ENCODE data around the gene B4GALNT3. TPM values are rescaled to one million over a fixed set of nuclear protein-coding genes. Genes with fewer than 3 reads are reported as not detected.
A peak's percentile ranks its signal among the peaks of the same experiment; 100 is the strongest.

The B4GALNT3 gene
- total and polyA plus RNA-seq, 2 of the 13 experiments (the other 11 are each of a cell fraction or from before 2014, with no cell fraction given): 3.2 to 4.4 TPM

- TF ChIP-seq AFF4 (CRISPR knock-in tag; IDR thresholded peaks at IDR 0.05): no peak
- no peak for TF ChIP-seq GFI1 (CRISPR knock-in tag; IDR thresholded peaks at IDR 0.05; ENCODE audit: borderline replicate concordance)
- no peak; the same call in 1 of the 2 replicates for TF ChIP-seq ZNF766 (CRISPR knock-in tag; IDR thresholded peaks at IDR 0.05; ENCODE audit: borderline replicate concordance)
- TF ChIP-seq ZBTB40 (IDR thresholded peaks at IDR 0.05): no peak
- TF ChIP-seq ZBTB40 (CRISPR knock-in tag; IDR thresholded peaks at IDR 0.05): peak; percentile 82
- TF ChIP-seq ZBTB25 (CRISPR knock-in tag; IDR thresholded peaks at IDR 0.05): no peak; the same call in 1 of the 2 replicates
- TF ChIP-seq ZIK1 (CRISPR knock-in tag; IDR thresholded peaks at IDR 0.05; ENCODE audit: borderline replicate concordance, low read depth): peak; percentile 53; the same call in 1 of the 2 replicates
- peak; percentile 82 for TF ChIP-seq ZNF772 (CRISPR knock-in tag; IDR thresholded peaks at IDR 0.05)
- no peak for TF ChIP-seq EHMT2 (IDR thresholded peaks at IDR 0.05; ENCODE audit: borderline replicate concordance, low read depth, low read length)
- TF ChIP-seq ATAD3A (CRISPR knock-in tag; IDR thresholded peaks at IDR 0.05): no peak
- TF ChIP-seq SP5 (CRISPR knock-in tag; IDR thresholded peaks at IDR 0.05; ENCODE audit: borderline replicate concordance, low read depth): no peak
- TF ChIP-seq ZNF614 (CRISPR knock-in tag; IDR thresholded peaks at IDR 0.05; ENCODE audit: borderline replicate concordance): 0 out of 2 replicates have a peak, but pooled peaks have one; percentile 18
- peak; percentile 53 for TF ChIP-seq NR2F6 (IDR thresholded peaks at IDR 0.05)
- peak; percentile 72 for TF ChIP-seq NR2F6 (CRISPR knock-in tag; IDR thresholded peaks at IDR 0.05)
Observed at GRCh38 chr12:575948-576614, 116.3 kb downstream of the B4GALNT3 start (continued).
